NK-92 (cell line): ENCODE results near the gene HS3ST4.
"Not testable (repeated sequence)": the region's sequence is repeated elsewhere in the genome, so short reads cannot be mapped to it uniquely, and the experiment has no call there.

Experiments used
- DNase-seq: peaks from one replicate; lab custom pipeline; 2025; ENCODE audit not compliant: unreplicated experiment; lab: John Stamatoyannopoulos, UW

Gene HS3ST4

DNA sequence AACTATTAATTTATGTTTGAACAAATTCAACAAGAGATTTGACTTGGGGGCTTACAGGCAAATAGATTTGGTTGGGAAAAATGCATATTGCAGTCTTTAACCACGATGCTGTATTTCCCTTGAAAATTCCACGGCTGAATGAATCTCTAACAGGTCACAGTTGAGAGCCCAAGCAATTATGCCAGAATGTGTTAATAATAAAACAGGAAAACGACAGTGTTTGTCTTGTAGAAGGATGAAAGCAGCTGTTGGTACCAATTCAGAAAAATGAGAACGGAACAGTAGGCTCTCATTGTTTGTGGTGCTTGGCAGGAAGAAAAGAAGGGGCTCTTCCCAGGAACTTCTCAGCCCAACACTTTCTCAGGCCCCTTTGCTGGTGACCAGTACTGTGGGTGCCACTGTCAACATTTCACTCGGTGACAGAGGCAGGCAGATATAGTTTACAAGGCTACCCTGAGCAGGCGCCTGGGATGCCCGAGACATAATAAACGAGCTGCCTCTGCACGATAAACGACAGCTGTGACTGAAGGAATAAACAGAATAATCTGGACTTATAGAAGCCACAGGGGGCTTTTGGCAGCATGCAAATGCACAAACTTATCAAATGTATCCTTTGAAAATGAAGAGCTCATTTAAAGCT, 387.1 kb downstream of the HS3ST4 start:
- no peak for DNase-seq

DNA sequence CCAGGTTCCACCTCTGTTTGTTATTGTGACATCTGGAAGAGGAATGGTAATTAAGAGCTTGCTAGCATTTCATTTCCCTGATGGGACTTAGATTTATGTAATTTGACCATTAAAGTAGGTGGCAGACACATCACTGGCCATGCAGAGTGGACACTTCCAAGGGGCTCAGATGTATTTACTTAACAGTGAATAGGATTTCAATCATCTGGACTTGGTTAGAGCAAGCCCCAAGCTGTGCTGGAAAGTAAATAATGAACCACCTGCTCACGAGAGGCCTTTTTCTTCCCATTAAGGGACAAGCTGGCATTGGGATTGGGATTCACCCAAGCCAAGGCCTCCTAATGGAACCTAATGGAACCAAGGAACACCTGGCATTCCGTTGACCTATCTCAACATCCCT, 395.3 kb downstream of the HS3ST4 start:
- DNase-seq = no peak

DNA sequence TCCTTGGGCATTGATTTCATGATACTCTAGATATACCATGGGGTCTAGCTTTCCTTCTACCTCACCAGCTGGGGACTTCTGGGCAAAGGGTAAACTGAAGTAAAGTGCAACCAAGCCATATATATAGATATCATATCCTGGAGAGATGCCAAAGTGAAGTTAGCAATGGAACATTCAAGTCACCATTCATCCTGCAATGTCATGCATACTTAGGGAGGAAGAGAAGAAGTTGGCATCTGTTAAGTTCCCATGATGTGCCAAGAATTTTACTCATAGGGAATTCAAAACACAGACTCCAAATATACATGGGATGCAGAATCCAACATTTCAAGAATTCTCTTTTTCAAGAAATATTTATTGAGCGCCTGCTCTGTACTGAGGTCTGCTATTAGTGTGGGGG, 399.8 kb downstream of the HS3ST4 start:
- DNase-seq = no peak

DNA sequence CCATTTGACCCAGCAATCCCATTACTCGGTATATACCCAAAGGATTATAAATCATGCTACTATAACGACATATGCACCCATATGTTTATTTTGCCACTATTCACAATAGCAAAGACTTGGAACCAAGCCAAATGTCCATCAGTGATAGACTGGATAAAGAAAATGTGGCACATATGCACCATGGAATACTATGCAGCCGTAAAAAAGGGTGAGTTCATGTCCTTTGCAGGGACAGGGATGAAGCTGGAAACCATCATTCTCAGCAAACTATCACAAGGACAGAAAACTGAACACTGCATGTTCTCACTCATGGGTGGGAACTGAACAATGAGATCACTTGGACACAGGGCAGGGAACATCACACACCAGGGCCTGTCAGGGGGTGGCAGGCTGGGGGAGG, 406.4 kb downstream of the HS3ST4 start:
- not testable (repeated sequence) for DNase-seq

DNA sequence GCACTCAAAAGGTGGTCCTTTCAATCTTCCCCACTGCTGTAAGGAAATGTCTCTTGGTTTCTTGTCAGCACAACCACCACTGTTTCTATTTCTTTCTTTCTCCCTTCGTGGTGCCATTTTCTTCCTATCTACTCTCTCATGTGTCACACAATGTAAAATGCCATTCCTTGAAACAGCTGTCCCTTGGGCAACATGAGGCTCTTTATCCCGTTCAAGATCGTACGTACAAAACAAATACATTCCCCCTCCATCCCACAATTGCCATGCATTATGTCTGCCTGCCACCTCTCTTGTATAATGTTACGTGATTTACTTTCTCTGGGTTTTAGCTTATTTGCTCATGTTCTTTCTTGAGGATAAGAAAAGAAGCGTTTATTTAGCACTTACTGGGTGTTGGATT, 410.6 kb downstream of the HS3ST4 start:
- no peak for DNase-seq

DNA sequence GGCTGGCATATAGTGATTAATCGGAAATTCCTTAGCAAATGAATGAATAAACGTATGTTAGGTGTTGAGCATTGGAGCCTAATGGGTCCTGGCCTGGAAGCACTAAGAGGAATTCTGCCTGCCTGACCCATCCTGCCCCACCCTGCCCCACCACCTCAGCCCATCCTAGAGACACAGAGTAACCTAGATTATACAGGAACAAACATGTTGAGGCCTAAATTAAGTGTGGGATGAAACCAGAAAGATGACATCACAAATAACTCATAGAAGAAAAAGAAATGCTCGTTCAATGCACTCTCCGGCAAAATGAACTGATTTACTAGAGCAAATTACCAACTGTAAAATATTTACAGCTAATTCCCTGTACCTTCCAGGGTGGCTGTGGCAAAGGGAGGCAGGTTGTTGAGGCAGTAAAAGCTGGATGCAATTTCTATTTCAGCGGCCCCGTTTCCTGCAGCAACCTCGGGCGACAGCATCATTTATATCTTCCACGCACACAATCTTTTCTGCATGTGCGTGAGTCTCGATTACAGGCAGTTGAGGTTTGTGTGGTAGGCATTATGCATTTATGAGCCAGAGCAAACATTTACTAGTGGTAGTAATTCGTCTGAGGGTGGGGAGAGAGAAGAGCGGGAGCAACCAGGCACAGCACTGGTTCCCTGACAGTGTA, 417.2 kb downstream of the HS3ST4 start:
- no peak for DNase-seq

DNA sequence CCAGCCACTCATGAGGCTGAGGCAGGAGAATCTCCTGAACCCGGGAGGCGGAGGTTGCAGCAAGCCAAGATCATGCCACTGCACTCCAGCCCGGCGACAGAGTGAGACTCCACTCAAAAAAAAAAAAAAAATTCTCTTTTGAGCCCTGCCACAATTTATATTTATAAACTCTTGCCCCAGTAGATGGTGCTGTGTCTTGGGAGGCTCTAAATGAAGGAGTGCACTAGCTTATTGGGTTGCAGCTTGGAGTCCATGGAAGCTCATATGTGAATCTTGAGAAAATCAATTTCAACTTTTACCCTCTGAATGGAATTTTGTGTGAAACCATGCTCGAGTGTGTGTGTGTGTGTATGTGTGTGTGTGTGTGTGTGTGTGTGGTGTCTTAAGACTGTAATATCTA, 420.1 kb downstream of the HS3ST4 start:
- DNase-seq = no peak

DNA sequence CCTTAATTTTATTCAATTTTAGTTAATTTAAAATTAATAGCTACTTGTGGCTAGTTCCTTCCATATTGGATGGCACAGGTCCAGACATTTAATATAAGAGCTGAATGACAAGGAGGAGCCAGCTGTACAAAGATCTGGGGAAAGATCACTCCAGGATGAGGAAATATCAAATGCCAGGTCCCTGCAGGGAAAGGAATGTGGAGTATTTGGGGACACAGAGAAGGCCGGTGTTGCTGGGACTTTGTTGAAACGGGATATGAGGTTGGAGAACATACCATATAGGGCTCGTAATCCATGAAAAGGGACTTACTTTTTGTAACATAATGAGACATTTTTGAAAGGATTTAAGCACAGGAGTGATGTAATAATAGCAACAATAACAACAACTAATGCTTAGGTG, 426.8 kb downstream of the HS3ST4 start:
- no peak for DNase-seq

DNA sequence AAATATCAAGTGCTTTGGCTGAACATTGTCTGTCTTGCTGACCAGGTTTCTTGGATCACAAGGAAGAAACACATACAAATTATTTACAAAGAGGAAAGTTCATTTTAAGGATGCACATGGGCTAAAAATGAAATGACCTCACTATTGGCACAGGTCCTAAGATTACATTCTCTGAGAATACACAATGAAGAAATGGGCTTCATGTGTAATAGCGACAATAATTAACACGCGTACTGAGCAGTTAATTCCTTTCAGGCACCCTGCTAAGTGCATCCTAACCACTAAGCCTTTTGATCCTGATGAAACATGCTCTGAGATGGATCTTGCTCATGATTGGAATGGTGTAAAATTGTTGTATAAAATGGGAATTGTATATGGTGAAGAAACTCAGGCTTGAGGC, 429.0 kb downstream of the HS3ST4 start:
- DNase-seq = no peak

DNA sequence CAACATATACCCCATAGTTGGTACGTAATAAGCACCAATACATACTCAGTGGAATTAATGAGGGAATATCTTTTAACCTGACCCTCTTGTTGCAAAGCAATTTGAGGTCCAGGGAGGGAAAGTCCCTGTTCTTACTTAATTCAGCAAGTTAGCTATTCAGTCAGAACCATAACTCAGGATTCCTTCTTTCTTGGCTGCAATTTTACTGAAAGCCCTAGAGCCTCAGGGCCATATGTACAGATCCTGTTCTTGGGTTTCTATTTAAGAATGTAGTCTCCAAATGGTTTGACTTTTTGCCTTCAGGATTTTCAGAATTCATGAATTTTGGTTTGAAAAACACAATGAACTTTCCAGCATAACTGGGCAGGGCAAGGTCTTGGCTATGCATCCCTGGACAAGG, 436.5 kb downstream of the HS3ST4 start:
- DNase-seq = no peak

DNA sequence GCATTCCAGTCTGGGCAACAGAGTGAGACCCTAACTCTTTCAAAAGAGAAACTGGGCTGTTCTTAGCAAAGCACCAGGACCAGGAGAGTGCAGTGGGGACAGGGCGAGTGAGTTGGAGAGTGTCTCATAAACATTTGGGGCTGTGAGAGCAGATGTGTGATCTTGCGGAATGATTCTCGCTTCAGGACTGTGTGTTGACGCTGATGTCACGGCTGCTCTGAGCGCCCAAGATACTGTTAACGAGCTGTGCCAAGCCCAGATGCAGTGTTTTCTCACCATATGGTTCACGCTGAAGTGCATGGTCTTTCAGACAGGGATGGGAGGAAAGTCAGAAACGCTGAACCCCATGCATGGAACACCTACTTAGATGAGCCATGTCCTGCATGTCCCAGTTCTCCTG, 438.2 kb downstream of the HS3ST4 start:
- no peak for DNase-seq

DNA sequence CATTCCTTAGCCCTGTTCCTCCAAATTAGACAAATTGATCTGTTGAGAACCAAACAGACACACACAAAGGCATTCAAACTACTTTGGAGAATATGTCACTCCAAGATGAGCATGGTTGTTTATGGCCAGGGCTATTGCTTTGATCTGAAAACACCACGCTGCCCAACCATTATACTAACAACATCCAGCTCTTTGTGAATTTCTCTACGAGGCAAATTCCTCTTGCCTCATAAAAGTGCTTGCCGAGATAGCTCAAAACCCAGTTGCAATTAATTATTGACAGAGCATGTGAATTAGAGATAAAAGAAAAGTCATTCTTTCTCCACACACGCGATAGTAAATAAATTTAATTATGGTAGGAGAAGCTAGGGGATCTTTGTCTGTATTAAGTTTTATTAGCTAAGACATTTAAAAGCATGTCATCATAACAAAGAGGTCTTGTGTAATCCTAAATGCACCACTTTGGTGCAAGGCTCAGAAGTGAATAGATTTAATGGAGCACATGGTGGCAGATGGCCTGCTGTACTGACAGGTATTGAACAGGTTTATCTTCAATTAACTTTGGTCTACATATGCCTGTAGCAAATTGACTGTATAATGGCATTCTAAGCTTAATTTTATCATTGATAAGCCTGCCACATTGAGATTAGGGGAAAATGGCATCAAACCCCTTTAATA, 441.8 kb downstream of the HS3ST4 start:
- DNase-seq = no peak

DNA sequence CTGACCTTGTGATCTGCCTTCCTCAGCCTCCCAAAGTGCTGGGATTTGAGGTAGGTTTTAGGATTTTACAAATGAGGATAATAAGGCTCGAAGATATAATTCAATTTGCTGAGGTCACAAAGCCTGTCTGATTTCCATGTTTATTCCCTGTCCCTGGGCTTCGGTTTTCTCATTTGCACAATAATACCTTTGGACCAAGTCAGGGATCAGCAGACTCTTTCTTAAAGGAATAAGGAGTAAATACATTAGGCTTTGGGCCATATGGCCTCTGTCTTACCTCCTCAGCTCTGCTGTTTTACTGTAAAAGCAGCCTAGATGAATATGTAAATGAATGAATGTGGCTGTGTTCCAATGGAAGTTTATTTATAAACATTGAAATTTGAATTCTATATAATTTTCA, 442.8 kb downstream of the HS3ST4 start:
- DNase-seq = no peak

DNA sequence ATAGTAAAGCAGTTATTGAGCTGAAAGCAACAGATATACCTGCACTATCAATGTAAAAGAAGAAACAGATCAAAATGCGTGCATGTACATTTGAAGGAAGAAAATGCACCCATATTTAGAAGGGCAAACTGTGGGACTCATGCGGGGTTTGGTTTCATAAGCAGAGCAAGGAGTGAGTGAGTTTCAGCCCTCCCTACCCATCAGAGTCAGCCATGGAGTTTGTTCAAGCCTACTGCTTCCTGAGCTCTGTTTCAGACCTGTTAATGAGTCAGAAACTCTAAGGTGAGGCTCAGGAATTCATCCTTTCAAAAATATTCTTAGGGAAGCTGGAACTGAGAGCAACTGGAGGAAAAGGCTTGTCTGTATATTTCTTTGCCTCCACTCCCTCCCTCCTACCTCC, 446.2 kb downstream of the HS3ST4 start:
- no peak for DNase-seq

DNA sequence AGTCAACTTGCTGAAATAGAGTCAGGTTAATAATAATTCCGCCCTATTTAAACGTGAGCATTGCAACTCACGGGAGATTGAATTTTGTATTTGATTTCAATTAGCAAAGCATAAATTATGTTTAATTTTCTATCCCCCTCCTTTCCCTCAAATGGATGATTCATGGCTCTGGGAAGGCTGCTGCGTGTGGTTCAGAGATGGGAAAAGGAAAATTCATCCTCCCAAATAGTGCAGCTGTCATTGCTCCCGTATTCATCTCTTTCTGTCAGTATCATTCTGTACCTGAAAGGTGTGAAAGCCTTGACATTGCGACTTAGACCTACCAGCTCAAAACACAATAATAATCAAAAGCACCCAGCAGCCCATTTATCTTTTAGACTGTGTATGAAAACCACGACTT, 447.3 kb downstream of the HS3ST4 start:
- DNase-seq = no peak

DNA sequence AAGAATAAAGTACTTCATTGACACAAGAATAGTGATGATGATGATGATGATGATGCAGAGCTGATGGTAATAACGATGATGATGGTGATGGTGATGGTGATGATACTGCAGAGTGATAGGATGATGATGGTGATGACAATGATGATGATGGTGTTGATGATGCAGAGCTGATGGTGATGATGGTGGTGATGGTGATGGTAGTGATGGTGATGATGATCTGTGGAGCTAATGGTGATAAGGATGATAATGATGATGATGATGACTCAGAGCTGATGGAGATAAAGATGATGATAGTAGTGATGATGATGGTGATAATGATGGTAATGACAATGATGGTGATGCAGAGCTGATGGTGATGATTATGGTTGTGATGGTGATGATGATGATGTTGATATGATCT, 448.1 kb downstream of the HS3ST4 start:
- no peak for DNase-seq

DNA sequence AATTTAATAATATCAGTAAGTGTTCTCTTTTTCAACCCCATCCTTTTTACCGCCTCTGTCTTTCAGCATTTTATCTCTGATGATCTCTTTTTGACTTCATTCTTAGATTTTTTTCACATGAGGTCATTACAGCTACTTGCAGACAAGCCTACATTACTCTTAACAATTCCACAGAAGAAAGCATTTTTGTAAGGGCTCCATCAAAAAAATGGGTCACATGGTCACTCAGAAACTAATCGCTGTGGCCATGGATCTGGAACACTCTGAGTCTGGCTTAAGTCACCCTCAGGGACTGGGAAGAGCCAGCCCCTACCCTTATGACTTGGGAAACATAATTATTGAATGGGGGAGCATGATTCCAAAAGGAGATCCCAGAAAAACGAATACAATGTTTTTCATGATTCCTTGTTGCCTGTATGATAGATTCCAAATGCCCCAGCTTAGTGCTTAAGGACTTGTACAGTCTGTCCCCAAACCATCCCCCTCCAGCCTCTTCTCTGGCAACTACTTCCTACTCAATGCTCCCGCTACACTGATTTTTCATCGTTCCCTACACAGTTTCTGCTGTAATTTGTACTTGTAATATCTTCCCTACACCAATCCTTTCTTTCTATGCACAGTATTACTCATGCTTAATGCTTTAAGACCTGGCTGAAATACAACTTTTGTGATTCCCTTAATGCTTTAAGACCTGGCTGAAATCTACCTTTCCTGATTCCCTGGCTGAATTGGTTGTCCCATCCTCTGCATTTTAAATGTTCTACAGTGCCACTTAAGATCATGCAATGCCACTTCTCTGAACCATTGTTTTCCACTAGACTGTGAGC, 457.8 kb downstream of the HS3ST4 start:
- no peak for DNase-seq

DNA sequence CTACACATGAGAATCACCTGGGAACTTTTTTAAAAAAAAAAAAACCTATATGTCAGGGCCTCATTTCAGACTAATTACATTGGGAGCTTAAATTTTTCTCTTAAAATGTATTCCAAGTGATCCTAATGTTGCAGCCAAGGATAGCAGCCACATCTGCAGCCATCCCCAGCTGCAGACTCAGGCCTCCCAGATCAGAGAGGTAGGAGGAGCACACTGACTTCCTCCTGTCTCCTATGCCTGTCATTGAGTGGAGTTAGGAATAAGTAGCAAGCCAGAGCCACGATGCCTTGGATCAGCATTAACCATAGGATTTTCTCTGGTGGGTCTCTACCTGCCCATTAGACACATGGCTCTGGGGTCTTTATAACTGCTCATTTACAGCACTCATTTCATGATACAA, 463.5 kb downstream of the HS3ST4 start:
- no peak for DNase-seq

DNA sequence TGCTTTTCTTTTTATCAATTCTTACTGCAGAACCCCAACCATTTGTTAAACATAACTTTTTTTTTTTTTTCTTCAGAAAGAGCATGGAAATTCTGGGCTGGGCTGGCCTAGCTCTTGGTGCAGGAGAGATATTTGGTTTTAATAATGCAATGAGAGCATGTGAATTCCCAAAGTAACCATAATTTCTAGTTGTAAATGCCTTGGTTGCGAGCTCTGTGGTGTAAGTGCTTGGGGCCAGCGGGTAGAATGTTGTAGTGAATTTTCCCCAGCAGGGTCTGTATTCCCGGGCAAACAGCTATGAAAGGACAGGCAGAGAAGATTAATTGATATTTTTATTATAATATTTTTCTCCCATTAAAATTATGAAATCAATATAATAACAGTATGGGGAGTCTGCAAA, 465.6 kb downstream of the HS3ST4 start:
- DNase-seq = no peak

DNA sequence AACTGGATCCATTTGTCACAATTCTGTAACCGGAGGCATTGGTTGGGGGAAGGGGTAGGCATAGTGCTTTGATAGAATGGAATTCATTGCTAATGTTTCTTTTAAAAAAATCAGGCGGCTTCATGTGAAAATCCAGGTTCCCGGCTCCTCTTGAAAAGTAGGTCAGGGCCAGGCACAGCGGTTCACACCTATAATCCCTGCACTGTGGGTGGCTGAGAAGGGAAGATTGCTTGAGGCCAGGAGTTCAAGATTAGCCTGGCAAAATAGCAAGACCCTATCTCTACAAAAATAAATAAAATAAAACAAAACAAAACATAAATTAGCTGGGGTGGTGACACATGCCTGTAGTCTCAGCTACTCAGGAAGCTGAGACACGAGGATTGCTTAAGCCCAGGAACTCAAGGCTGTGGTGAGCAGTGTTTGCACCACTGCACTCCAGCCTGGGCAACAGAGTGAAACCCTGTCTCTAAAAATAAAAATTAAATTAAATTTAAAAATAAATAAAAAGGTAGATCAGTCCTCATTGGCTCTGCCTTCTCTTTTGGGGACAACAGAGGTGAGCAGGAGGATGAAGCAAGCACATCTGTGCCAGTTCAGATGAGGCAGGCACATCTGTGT, 466.5 kb downstream of the HS3ST4 start:
- DNase-seq = no peak

DNA sequence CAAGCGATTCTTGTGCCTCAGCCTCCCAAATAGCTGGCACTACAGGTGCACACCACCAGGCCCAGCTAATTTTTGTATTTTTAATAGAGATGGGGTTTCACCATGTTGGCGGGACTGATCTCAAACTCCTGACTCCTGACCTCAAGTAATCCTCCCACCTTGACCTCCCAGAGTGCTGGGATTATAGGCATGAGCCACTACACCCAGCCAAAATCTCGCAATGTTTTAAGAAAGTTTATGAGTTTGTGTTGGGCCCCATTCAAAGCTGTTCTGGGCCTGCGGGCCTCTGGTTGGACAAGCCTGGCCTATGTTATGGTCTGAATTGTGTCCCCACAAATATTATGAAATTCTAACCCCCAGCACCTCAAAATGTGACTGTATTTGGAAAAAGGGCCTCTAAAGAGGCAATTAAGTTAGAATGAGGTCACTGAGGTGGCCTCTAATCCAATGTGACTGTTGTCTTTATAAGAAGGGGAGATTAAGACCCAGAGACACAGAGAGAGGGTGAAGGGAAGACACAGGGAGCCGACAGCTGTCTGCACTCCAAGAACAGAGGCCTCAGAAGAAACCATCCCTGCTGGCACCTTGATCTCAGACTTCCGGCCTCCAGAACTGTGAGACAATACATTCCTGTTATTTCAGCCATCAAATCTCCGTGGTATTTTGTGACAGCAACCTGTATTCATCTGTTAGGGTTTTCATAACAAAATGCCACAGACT, 469.9 kb downstream of the HS3ST4 start:
- no peak for DNase-seq
